GM03348 (cell line): ENCODE results near the gene TSPEAR.

Experiments used
- DNase-seq: peaks from one replicate; pipeline ENCODE4 v3.0.0; 2012; ENCODE audit warnings: low spot score

TSPEAR gene

GRCh38 chr21:44711327-44712202, at the start of gene TSPEAR:
TSPEAR (minus strand) TSS chr21:44711572; CDS start chr21:44711514, 58 bp downstream.
- no peak for DNase-seq

GRCh38 chr21:44760376-44760775, 49.0 kb upstream of the TSPEAR start:
- no peak for DNase-seq

GRCh38 chr21:44759628-44760285, 48.4 kb upstream of the TSPEAR start:
- no peak for DNase-seq

- no peak for DNase-seq
Measured at GRCh38 chr21:44758781-44759627, 47.6 kb upstream of the TSPEAR start.

GRCh38 chr21:44758141-44758561, 46.8 kb upstream of the TSPEAR start:
- DNase-seq = no peak

- no peak for DNase-seq
Measured at GRCh38 chr21:44757731-44758130, 46.4 kb upstream of the TSPEAR start.

- DNase-seq = no peak
Measured at GRCh38 chr21:44756423-44757185, 45.2 kb upstream of the TSPEAR start.

GRCh38 chr21:44755227-44755626, 43.9 kb upstream of the TSPEAR start:
- no peak for DNase-seq

- DNase-seq = no peak
Measured at GRCh38 chr21:44753357-44753756, 42.0 kb upstream of the TSPEAR start.

GRCh38 chr21:44752671-44753235, 41.4 kb upstream of the TSPEAR start:
- peak; percentile 54 for DNase-seq

- DNase-seq = no peak
Measured at GRCh38 chr21:44751799-44752636, 40.6 kb upstream of the TSPEAR start.

GRCh38 chr21:44751186-44751798, 39.9 kb upstream of the TSPEAR start:
- DNase-seq = no peak

- no peak for DNase-seq
Measured at GRCh38 chr21:44750675-44751025, 39.3 kb upstream of the TSPEAR start.

GRCh38 chr21:44749759-44750674, 38.6 kb upstream of the TSPEAR start:
- no peak for DNase-seq

- DNase-seq = no peak
Measured at GRCh38 chr21:44749116-44749758, 37.9 kb upstream of the TSPEAR start.

GRCh38 chr21:44748621-44749020, 37.2 kb upstream of the TSPEAR start:
- no peak for DNase-seq

GRCh38 chr21:44742418-44743153, 31.2 kb upstream of the TSPEAR start:
- DNase-seq = no peak

- no peak for DNase-seq
Measured at GRCh38 chr21:44741921-44742320, 30.5 kb upstream of the TSPEAR start.
